Gastrocnemius medialis (tissue), 4 donors: ENCODE results near the gene BLVRA. TPM values are rescaled to one million over a fixed set of nuclear protein-coding genes. Genes with fewer than 3 reads are reported as not detected.
A peak's percentile ranks its signal among the peaks of the same experiment; 100 is the strongest.
"Not testable (repeated sequence)": the region's sequence is repeated elsewhere in the genome, so short reads cannot be mapped to it uniquely, and the experiment has no call there.

Source experiments
- ATAC-seq, 2 donors: fragments of 150-250 bp; one replicate each; pipeline ENCODE4 v1.9.1; 2016
- DNase-seq, 2 donors: peaks; one replicate each; pipeline ENCODE4 v3.0.0-alpha.2; 2019
- H3K27ac ChIP-seq, 4 donors: fragments of 200-600 bp; sonication (generic); 1 replicate in 1 of 4; 2 replicates in 3 of 4; pipeline ENCODE4 v1.5.1; 2016 to 2018; ENCODE audit warnings: mild to moderate bottlenecking in 2 of 4, moderate library complexity in 1 of 4
- H3K27me3 ChIP-seq, 3 donors: fragments of 200-600 bp; sonication (generic) in 2 of 3; 1 replicate in 1 of 3; 2 replicates in 2 of 3; pipeline versions ENCODE4 v1.5.1 to v1.6.0; 2016 to 2019; ENCODE audit warnings: mild to moderate bottlenecking in 1 of 3, moderate library complexity in 1 of 3
- H3K36me3 ChIP-seq, 2 donors: fragments of 200-600 bp; sonication (generic) in 1 of 2; one replicate each; pipeline ENCODE4 v1.5.1; 2017 to 2018
- H3K4me1 ChIP-seq, 2 donors: fragments of 200-600 bp; sonication (generic) in 1 of 2; one replicate each; pipeline ENCODE4 v1.5.1; 2016 to 2017; ENCODE audit warnings: mild to moderate bottlenecking in 2 of 2
- H3K4me3 ChIP-seq, 4 donors: fragments of 200-600 bp; sonication (generic) in 3 of 4; 1 replicate in 1 of 4; 2 replicates in 3 of 4; pipeline ENCODE4 v1.5.1; 2016 to 2019; ENCODE audit warnings: mild to moderate bottlenecking in 2 of 4
- H3K9me3 ChIP-seq, 3 donors: fragments of 200-600 bp; sonication (generic) in 2 of 3; 1 replicate in 1 of 3; 2 replicates in 2 of 3; pipeline ENCODE4 v1.5.1; 2016 to 2019
- CTCF ChIP-seq, 5 experiments: fragments of 450-650 bp in 3 of 5; fragments of 200-600 bp in 2 of 5; sonication (generic) in 2 of 5; IDR thresholded peaks in 4 of 5; conservative IDR thresholded peaks in 1 of 5; 1 replicate in 4 of 5; 2 replicates in 1 of 5; pipeline ENCODE4 v1.5.1; 2016 to 2019; ENCODE audit warnings: antibody characterized with exemption in 5 of 5, mild to moderate bottlenecking in 3 of 5, moderate library complexity in 3 of 5
- POLR2A ChIP-seq, 2 donors: fragments of 450-650 bp; IDR thresholded peaks; one replicate each; pipeline ENCODE4 v1.6.1; 2017; ENCODE audit warnings: antibody characterized with exemption in 2 of 2, mild to moderate bottlenecking in 2 of 2, moderate library complexity in 2 of 2
- in situ Hi-C, 4 donors: fragments of 200-750 bp; cut with MboI; loops; one replicate each; pipeline versions ENCODE4 v1.15.0 to v1.8.0; 2017; ENCODE audit warnings: low sequenced_read_pairs in 4 of 4
- intact Hi-C: fragments of 100-400 bp; cut with DNase I; formaldehyde crosslinking; loops from one replicate; pipeline ENCODE4 v1.15.1; 2023; ENCODE audit warnings: low total_unique reads
- total RNA-seq, 4 donors: library from RNA; depleted of rRNA; stranded (reverse); fragments of >200 nt; gene quantifications; one replicate each; pipeline versions ENCODE4 v1.1.0 to v1.2.3, GENCODE V29; 2016

The BLVRA gene
- total RNA-seq, 4 donors from 2014 or later, result 26.7 to 45.9 (median 29.3) TPM

- in situ Hi-C loops, result loop anchor here in 3 of 4 donors (25.0 kb wide), 3 partner anchors 113 to 888 kb away; partner anchors contain the start of genes MRPL32 (in 1 of the 3), PSMA2 (in 1 of the 3) and STK17A (in 1 of the 3)
These were observed 66.9 kb downstream of the BLVRA start for GRCh38 chr7:43825391-43825808.

GRCh38 chr7:43830917-43831316, 72.4 kb downstream of the BLVRA start:
- H3K4me1 ChIP-seq, H3K36me3 ChIP-seq, H3K9me3 ChIP-seq, H3K27ac ChIP-seq, ATAC-seq, DNase-seq, intact Hi-C loops, H3K4me3 ChIP-seq, H3K27me3 ChIP-seq: not testable (repeated sequence)
- in situ Hi-C loops, result loop anchor here (10.0 to 25.0 kb wide), 4 partner anchors 119 to 894 kb away; partner anchors contain the start of genes STK17A (in 4 of the 4), MRPL32 (in 1 of the 4) and PSMA2 (in 1 of the 4)

More at GRCh38 chr7:43825391-43825808, 66.9 kb downstream of the BLVRA start:
- intact Hi-C loops, result no loop called here
- Histone ChIP-seq H3K4me3 (no peak overlapping the region), H3K36me3 (no peaks in the 10 kb centered on the region), H3K27ac (no peak overlapping the region), H3K4me1 (no peaks in the 10 kb centered on the region), H3K27me3 (peaks cover 0 to 5% (median 0%) of the 10 kb centered on the region in 3 donors), H3K9me3 (no peaks in the 10 kb centered on the region)
- DNase-seq (no peak), ATAC-seq (no peak)
- TF ChIP-seq CTCF (IDR thresholded peaks at IDR 0.05 in 4 of 5, conservative IDR thresholded peaks at IDR 0.05 in 1 of 5) (no peak), POLR2A (IDR thresholded peaks at IDR 0.05) (no peak)

- no peak for DNase-seq
- intact Hi-C loops (loop anchor here (5.0 kb wide), 1 partner anchor 112 kb away; no protein-coding TSS in a partner anchor), in situ Hi-C loops (loop anchor here (10.0 to 25.0 kb wide), 4 partner anchors 122 to 897 kb away; partner anchors contain the start of genes STK17A (in 4 of the 4), MRPL32 (in 1 of the 4) and PSMA2 (in 1 of the 4))
- Histone ChIP-seq H3K9me3 (no peaks in the 10 kb centered on the region), H3K4me3 (peak overlapping the region; percentile 11 to 26 (median 20)), H3K4me1 (no peaks in the 10 kb centered on the region), H3K36me3 (no peaks in the 10 kb centered on the region), H3K27ac (no peak overlapping the region), H3K27me3 (peaks cover 0 to 9% (median 0%) of the 10 kb centered on the region in 3 donors)
- ATAC-seq, result no peak
- TF ChIP-seq POLR2A (IDR thresholded peaks at IDR 0.05), result no peak
- TF ChIP-seq CTCF (IDR thresholded peaks at IDR 0.05 in 4 of 5, conservative IDR thresholded peaks at IDR 0.05 in 1 of 5), result no peak
These were observed 76.2 kb downstream of the BLVRA start for GRCh38 chr7:43834463-43835251.

- TF ChIP-seq CTCF (IDR thresholded peaks at IDR 0.05 in 4 of 5, conservative IDR thresholded peaks at IDR 0.05 in 1 of 5), result no peak
- TF ChIP-seq POLR2A (IDR thresholded peaks at IDR 0.05), result no peak
- Histone ChIP-seq H3K4me3 (no peak overlapping the region), H3K36me3 (no peaks in the 10 kb centered on the region), H3K9me3 (no peaks in the 10 kb centered on the region), H3K27me3 (no peaks in the 10 kb centered on the region), H3K27ac (no peak overlapping the region), H3K4me1 (no peaks in the 10 kb centered on the region)
- intact Hi-C loops (loop anchor here (5.0 kb wide), 1 partner anchor 116 kb away; no protein-coding TSS in a partner anchor), in situ Hi-C loops (loop anchor here (10.0 to 25.0 kb wide), 4 partner anchors 126 to 901 kb away; partner anchors contain the start of genes STK17A (in 4 of the 4), MRPL32 (in 1 of the 4) and PSMA2 (in 1 of the 4))
- ATAC-seq (peak in 1 of 2 donors; percentile 15), DNase-seq (no peak)
These were observed 79.8 kb downstream of the BLVRA start for GRCh38 chr7:43838201-43838658.

GRCh38 chr7:43843296-43843695, 84.8 kb downstream of the BLVRA start:
- Histone ChIP-seq H3K27me3 (no peaks in the 10 kb centered on the region), H3K4me3 (no peak overlapping the region), H3K36me3 (no peaks in the 10 kb centered on the region), H3K4me1 (no peaks in the 10 kb centered on the region), H3K9me3 (no peaks in the 10 kb centered on the region), H3K27ac (no peak overlapping the region)
- in situ Hi-C loops (loop anchor here in 3 of 4 donors (25.0 kb wide), 3 partner anchors 131 to 906 kb away; partner anchors contain the start of genes MRPL32 (in 1 of the 3), PSMA2 (in 1 of the 3) and STK17A (in 1 of the 3)), intact Hi-C loops (no loop called here)
- ATAC-seq, result no peak
- TF ChIP-seq CTCF (IDR thresholded peaks at IDR 0.05 in 4 of 5, conservative IDR thresholded peaks at IDR 0.05 in 1 of 5), result no peak
- TF ChIP-seq POLR2A (IDR thresholded peaks at IDR 0.05), result no peak
- DNase-seq, result no peak
